HG03060 (cell line): ENCODE measurements around the gene BRAF.
"Not testable (repeated sequence)": the region's sequence is repeated elsewhere in the genome, so short reads cannot be mapped to it uniquely, and the experiment has no call there.

Experiments
- ATAC-seq: cut with Tn5 transposase; IDR thresholded peaks from one replicate; pipeline ENCODE4 v1.9.1; 2021; ENCODE audit warnings: low read depth, moderate number of reproducible peaks; ENCODE audit not compliant: unreplicated experiment

BRAF gene

GRCh38 chr7:140924821-140925421 is at the start of gene BRAF:
TSS of gene BRAF (minus strand) at chr7:140924929. CDS start at chr7:140924703, 226 bp downstream.
- peak; percentile 26 for ATAC-seq

- no peak for ATAC-seq
Observed at GRCh38 chr7:140972876-140973829, 48.4 kb upstream of the BRAF start.

DNA sequence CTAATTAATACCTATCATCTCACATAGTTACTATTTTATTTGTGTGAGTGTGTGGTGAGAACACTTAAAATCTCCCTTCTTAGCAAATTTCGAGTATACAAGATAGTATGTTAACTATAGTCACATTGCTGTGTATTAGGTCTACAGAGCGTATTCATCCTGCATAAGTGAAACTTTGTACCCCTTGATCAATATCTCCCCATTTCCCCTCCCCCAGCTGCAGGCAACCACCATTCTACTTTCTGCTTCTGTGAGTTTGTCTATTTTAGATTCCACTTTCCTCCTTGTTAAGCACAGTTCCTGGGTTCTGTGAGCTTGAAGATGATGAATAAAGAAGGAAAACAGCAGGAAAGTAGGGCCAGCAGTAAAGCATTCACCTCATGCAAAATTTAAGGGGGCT is 47.6 kb upstream of the BRAF start:
- ATAC-seq = no peak

DNA sequence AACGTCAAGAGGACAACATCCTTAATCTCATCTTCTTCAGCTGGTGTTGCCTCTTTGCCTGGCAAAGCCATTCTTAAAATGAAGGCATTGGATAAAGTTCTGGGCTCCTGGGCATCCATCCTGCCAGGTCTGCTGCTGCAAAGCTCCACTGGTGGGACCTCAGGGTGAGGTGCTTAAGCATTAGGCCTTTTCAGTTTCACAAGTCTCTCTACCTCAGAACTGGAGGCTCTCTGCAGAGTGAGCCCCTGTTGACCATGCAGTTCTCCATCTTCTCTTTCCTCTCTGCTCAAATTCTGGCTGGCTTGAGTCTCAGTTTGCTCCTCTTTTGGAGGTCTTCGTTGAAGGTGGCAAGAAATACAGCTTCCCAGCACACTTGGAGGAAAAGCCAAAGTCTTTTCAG is 42.7 kb upstream of the BRAF start:
- ATAC-seq = no peak

- no peak for ATAC-seq
Observed at GRCh38 chr7:140966561-140967233, 42.0 kb upstream of the BRAF start.

DNA sequence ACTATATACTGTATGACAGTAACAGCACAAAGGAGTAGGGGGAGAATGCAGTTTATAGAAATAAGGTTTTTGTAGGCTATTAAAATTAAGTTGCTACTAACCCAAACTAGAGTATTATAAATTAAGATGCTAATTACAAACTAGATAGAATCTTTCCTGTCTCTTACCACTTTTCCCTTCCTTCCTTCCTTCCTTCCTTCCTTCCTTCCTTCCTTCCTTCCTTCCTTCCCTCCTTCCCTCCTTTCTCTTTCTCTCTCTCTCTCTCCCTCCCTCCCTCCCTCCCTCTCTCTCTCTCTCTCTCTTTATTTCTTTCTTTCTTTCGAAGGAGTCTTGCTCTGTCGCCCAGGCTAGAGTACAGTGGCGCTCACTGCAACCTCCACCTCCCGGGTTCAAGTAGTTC is 36.4 kb upstream of the BRAF start:
- no peak for ATAC-seq

- not testable (repeated sequence) for ATAC-seq
Observed at GRCh38 chr7:140956997-140957396, 32.3 kb upstream of the BRAF start.

DNA sequence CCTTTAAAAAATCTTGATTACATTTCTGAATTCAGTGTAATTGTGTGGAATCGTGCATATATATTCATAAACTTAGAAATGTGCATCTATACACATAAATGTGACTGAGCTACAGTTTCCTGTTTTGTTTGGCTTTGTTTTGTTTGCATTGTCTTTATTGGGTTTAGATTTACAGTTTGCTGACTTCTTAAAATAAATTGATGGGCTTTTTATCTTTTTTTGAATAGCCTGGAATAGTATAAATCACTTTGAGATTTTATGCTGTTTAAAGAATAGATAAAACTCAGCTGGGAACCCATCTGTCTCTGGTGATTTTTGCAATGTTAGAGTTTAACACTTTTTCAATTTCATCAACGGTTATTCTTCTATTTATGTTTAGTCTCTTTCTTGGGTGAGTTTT is 21.2 kb upstream of the BRAF start:
- no peak for ATAC-seq

DNA sequence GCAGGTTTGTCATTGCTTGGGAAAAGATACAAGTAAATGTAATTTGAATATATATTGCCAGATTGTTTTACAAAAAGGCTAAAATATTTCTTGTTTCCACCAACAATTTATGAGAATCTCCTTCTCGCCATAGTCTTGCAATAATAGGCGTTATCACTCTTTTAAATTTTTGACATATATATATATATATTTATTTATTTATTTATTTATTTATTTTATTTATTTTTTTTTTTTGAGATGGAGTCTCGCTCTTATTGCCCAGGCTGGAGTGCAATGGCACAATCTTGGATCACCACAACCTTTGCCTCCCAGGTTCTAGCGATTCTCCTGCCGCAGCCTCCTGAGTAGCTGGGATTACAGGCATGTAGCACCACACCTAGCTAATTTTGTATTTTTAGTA is 17.5 kb upstream of the BRAF start:
- ATAC-seq = not testable (repeated sequence)

DNA sequence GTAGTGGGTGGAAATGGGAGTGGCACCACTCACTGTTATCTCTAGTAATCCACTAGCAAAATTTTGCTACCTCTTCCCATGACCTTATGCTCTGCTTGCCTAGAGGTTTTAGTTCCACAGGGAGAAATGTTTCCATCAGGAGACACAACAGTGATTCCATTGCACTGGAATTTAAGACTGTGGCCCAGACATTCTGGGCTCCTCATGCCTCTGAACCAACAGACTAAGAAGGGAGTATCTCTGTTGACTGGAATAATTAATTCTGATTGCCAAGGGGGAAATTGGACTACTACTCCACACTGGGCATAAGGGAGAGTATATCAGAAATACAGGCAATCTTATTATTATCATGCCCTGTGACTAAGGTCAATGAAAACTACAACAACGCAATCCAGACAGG is 16.2 kb upstream of the BRAF start:
- no peak for ATAC-seq

GRCh38 chr7:140937702-140938264 is 13.1 kb upstream of the BRAF start:
- ATAC-seq = no peak

DNA sequence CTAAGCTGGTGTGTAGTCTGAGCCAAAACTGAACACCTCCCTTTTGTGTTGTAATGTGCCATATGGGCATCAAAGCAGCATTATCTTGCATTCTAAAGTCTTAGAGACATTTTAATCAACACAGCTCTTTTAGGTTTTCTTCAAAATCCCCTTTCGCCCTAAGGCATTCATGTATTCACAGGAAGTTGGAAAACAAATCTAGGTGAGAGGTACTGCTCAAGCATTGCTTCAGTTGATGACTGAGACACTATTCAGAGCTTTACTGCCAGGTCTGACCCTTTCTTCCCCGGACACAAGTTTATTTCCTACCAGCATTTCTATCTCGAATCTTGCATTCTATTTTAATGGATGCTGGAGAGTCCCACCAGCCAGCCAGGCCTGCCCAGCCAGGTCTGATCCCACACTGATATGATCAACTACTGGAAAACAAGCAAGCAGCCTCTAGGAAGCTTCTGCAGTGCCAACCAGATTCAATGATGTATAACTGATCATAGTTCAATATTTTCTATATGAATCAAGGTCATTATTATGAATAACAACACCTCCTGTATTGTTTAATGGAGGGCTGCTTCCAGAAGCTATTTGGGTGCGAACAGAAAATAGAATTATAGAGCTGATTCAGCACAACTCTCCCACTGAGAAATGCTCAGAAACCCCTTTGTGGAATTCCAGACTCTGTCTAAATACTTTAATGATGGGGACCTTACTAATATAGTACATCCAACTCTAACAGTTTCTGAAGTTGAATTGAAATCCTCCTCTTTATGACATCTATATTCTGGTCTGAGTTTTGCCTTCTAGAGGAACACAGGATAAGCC is 4.0 kb upstream of the BRAF start:
- no peak for ATAC-seq

GRCh38 chr7:140927945-140928344 is 3.2 kb upstream of the BRAF start:
- ATAC-seq = not testable (repeated sequence)

- no peak for ATAC-seq
Observed at GRCh38 chr7:140927351-140927750, 2.6 kb upstream of the BRAF start.

- no peak for ATAC-seq
Observed at GRCh38 chr7:140926021-140926817, 1.5 kb upstream of the BRAF start.

GRCh38 chr7:140924019-140924820 is 509 bp downstream of the BRAF start:
- peak; percentile 87 for ATAC-seq

DNA sequence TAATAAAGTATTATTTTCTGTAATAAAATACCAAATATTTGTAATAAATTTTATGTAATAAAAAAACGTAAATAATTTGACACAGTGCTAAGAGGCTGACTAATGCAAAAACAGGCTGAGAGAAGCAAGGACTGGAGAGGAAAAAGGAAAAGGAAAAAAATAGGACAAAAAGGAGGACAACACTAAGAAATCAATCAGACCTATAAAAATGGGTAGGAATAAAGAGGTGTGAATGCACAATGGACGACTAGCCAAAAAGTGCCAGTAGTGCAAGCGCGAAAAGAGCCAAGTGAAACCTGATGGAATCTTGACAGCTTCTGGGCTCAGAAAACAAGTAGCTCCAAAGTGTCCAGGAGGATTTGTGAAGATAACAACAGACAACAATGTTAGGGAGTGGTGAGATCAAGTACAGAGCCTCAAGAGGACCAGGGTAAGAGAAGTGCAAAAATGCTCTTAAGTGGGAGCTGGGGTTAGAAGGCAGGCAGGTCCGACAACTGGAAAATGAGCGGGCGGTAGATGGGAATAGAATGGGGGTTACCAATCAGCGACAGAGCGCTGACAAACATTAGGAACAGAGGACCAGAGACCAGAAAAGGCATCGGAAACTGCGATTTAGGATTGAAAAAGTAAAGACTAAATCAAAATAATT is 1.2 kb downstream of the BRAF start:
- no peak for ATAC-seq

DNA sequence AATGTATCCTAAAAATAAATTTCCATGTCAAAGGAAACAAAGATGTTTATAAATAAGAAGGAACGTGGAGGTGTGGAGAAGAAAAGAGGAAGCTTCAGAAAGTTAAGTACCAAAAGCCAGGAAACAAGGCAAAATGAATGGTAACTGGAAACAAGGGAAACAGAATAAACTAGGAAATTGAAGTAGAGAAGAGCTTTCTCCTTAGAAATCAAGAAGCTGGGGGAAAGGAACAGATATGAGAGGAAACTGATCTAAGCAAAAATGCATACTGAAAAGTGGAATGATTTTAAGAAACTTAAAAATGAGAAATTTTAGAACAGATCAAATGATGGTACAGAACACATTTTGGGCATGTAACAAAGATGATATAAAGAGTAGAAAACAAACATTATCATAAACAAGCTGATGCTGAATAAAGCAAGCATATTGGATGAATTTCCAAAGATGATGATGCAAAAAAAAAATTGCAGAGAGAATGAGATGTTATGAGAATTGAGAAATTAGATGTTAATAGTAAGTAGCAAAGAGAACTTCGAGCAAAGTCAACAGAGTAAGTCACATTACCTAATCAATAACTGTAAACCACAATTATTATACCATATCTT is 1.9 kb downstream of the BRAF start:
- ATAC-seq = no peak
